HUES6 (cell line): ENCODE data around the gene ATP2B2.

Source experiments
- H3K27ac ChIP-seq: 2 replicates; pipeline ENCODE4 v1.7.0; 2013; ENCODE audit warnings: low read depth, mild to moderate bottlenecking, low read length, inconsistent platforms
- H3K27me3 ChIP-seq: 2 replicates; pipeline ENCODE4 v1.6.1; 2013; ENCODE audit warnings: low read length; ENCODE audit not compliant: control insufficient read depth, insufficient read depth
- H3K36me3 ChIP-seq: 2 replicates; pipeline ENCODE4 v1.6.1; 2013; ENCODE audit warnings: low read length; ENCODE audit not compliant: control insufficient read depth, insufficient read depth
- H3K4me1 ChIP-seq: 2 replicates; pipeline ENCODE4 v1.6.1; 2013; ENCODE audit warnings: low read length; ENCODE audit not compliant: control insufficient read depth, insufficient read depth
- H3K4me3 ChIP-seq: 2 replicates; pipeline ENCODE4 v1.5.1; 2013; ENCODE audit warnings: low read depth, low read length
- H3K9ac ChIP-seq: one replicate; pipeline ENCODE4 v1.6.1; 2013; ENCODE audit warnings: mild to moderate bottlenecking, low read length
- H3K9me3 ChIP-seq: 2 replicates; pipeline ENCODE4 v1.6.1; 2013; ENCODE audit warnings: low read depth, low read length; ENCODE audit not compliant: control insufficient read depth, insufficient read depth

Gene ATP2B2

DNA sequence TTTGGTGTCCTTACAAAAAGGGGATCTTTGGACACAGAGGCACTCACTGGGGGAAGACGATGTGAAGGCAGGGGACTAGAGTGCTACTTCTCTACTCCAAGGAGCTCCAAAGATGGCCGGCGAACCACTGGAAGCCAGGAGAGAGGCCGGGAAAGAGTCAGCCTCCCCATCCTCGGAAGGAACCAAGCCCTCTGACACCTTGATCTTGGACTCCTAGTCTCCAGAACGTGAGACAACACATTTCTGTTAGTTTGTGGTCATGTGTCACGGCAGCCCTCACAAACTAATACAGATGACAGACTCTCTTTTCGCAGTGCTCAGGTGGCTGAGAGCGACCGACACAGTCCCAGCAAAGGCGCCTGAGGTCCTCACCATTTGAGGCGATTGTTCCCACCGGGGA is 24.4 kb upstream of the ATP2B2 start:
- H3K36me3 ChIP-seq: no peaks in the 10 kb centered on the region
- H3K27ac ChIP-seq: no peak overlapping the region
- no peaks in the 10 kb centered on the region for H3K9me3 ChIP-seq
- H3K9ac ChIP-seq: no peak overlapping the region
- H3K4me1 ChIP-seq: no peaks in the 10 kb centered on the region
- H3K4me3 ChIP-seq: no peak overlapping the region
- H3K27me3 ChIP-seq: no peaks in the 10 kb centered on the region

GRCh38 chr3:10528046-10528445 is 22.7 kb upstream of the ATP2B2 start:
- H3K36me3 ChIP-seq: no peaks in the 10 kb centered on the region
- H3K4me3 ChIP-seq: no peak overlapping the region
- no peak overlapping the region for H3K9ac ChIP-seq
- H3K9me3 ChIP-seq: no peaks in the 10 kb centered on the region
- H3K4me1 ChIP-seq: no peaks in the 10 kb centered on the region
- H3K27me3 ChIP-seq: no peaks in the 10 kb centered on the region
- H3K27ac ChIP-seq: no peak overlapping the region

DNA sequence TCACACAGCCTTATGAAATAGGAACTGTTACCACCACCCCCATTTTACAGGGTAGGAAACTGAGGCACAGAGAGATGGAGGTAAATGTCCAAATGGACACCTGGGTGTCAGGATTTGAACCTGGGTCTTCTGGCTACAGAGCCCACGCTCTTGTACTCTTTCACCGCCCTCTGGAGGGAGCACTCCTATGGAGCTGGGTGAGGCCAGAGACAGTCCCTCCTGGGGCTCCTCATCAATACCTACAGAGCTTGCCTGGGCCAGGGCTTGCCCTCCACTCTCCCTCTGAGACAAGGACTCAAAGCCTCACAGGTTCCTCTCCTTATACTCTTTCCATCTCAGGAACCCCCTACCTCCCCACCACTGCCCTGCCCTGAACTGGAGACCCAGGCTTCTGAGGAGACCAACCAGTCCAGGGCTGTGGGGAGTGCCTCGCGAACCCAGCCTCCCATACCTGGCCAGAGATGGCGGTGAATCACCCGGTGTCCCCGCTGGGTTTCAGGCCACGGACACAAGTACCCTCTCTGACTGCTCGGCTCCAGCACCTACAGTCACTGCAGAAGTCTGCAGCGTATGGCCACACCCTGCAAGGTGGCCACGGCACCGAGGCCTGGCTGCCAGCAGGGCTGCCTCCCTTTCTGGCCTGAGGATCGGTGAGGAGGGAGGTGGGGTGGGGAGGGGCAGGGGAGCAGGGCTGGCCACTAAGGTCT is 22.1 kb upstream of the ATP2B2 start:
- H3K27ac ChIP-seq: no peak overlapping the region
- H3K9me3 ChIP-seq: no peaks in the 10 kb centered on the region
- no peak overlapping the region for H3K4me3 ChIP-seq
- H3K36me3 ChIP-seq: no peaks in the 10 kb centered on the region
- H3K27me3 ChIP-seq: no peaks in the 10 kb centered on the region
- H3K4me1 ChIP-seq: no peaks in the 10 kb centered on the region
- H3K9ac ChIP-seq: no peak overlapping the region

- no peak overlapping the region for H3K9ac ChIP-seq
- H3K36me3 ChIP-seq: no peaks in the 10 kb centered on the region
Observed at GRCh38 chr3:10526366-10526765, 21.0 kb upstream of the ATP2B2 start.

DNA sequence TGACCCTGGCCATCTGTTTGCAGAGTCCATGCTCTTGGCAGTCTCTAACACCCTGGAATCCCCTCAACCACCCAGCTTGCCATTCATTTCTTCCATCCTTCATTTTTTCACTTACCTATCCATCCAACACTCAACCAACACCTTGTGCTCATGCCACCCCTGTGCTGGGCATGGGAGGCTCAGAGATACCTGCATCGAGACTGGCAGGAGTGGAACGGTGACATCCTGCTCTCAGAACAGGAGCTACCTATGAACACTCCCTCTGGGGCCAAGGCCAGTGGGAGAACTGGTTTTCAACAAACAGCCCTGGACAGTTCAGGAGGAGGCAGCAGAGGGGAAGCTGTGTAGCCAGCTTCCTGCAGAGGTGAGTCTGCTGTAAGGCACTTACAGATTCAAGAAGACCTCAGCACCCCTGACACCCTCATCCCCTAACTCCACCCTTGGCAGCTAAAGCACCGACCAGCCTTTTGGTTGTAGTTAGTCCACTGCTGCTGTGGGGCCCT is 19.5 kb upstream of the ATP2B2 start:
- Histone ChIP-seq H3K4me3 (no peak overlapping the region), H3K9me3 (no peaks in the 10 kb centered on the region), H3K4me1 (no peaks in the 10 kb centered on the region), H3K27me3 (no peaks in the 10 kb centered on the region), H3K27ac (no peak overlapping the region), H3K36me3 (no peaks in the 10 kb centered on the region), H3K9ac (no peak overlapping the region)

More at GRCh38 chr3:10526366-10526765, 21.0 kb upstream of the ATP2B2 start:
- H3K9me3 ChIP-seq: no peaks in the 10 kb centered on the region
- H3K4me1 ChIP-seq: no peaks in the 10 kb centered on the region
- H3K4me3 ChIP-seq: no peak overlapping the region
- H3K27me3 ChIP-seq: no peaks in the 10 kb centered on the region
- no peak overlapping the region for H3K27ac ChIP-seq

DNA sequence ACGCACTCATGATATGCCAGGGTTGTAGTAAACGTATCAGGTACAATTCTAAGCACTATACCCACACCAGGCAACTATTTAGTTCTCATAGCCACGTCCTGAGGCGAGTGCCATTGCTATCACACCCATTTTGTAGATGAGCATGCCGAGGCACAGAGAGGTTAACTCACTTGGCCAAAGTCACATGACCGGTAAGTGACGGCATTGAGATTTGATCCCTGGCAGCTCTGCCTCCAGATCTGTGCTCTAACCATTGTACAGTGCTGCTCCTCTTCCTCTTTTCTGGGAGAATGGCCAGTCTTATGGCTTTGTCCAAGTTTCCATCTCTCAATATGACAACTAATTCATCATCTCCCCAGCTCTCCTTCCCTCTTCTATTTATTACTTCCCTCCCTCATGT is 18.9 kb upstream of the ATP2B2 start:
- no peak overlapping the region for H3K9ac ChIP-seq
- no peak overlapping the region for H3K27ac ChIP-seq
- no peaks in the 10 kb centered on the region for H3K36me3 ChIP-seq
- H3K4me1 ChIP-seq: no peaks in the 10 kb centered on the region
- H3K27me3 ChIP-seq: no peaks in the 10 kb centered on the region
- no peak overlapping the region for H3K4me3 ChIP-seq
- H3K9me3 ChIP-seq: no peaks in the 10 kb centered on the region

- Histone ChIP-seq H3K9me3 (no peaks in the 10 kb centered on the region), H3K27me3 (no peaks in the 10 kb centered on the region), H3K4me1 (no peaks in the 10 kb centered on the region), H3K4me3 (no peak overlapping the region), H3K9ac (no peak overlapping the region), H3K27ac (no peak overlapping the region), H3K36me3 (no peaks in the 10 kb centered on the region)
Observed at GRCh38 chr3:10523561-10523960, 18.2 kb upstream of the ATP2B2 start.

DNA sequence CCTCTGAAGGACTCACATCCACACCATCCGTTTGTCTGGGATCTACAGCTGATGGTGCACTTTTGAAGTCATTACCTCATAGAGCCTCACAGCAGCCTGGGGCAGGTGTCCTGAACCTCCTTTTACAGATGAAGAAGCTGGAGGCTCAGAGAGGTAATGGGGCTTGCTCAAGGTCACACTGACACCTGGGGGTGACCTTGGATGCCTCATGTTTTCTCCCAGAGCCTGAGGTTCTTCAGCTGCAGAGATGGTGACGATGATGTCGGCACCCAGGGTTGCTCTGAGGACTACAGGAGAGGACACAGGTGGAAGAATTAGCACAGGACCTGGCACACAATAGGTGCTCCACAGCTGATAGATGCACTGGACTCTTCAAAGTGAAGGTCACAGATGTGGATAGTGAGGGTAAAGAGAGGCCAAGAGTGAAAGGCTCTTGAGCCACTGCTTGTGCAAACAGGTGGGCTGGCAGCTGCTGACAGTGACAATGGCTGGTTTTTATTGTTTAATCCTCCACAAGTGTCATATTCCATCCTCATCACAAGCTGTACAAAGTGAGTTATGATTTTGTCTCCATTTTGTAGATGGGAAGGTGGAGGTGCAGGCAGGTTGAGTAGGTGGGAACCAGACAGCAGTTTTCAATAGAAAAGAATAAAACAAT is 17.4 kb upstream of the ATP2B2 start:
- Histone ChIP-seq H3K36me3 (no peaks in the 10 kb centered on the region), H3K27me3 (0 out of 2 replicates have a peak, but pooled peaks cover under 1% of the 10 kb centered on the region), H3K4me3 (no peak overlapping the region), H3K9ac (no peak overlapping the region), H3K9me3 (no peaks in the 10 kb centered on the region), H3K4me1 (no peaks in the 10 kb centered on the region), H3K27ac (no peak overlapping the region)

DNA sequence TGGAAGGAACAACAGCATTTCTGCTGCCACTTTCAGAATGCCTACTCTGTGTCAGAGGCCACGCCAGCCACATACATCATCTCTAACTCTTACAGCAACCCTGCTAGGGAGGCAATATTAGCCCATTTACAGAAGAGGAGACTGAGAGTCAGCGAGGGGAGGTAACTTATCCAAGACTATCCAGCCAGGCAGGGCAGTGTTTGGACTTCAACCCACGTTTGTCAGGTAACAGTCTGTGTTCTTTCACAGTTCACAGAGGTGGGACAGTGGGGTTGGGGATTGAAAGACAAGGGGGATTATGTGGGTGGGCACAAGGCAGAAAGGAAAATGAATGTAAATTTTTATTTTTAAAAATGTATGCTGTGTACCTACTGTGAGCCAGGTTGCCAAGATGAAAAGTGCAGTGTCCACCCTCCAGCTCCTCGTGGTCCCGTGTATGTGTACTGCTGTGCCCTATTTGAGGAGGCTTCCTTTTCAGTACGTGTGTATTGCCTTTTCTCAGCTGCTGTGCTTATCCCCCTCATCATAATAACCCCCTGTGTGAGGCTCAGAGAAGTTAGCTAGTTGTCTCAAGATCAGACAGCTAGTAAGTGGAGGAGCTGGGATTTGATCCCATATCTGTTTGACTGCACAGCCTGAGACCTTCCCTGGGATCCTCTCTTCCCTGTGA is 16.5 kb upstream of the ATP2B2 start:
- Histone ChIP-seq H3K36me3 (no peaks in the 10 kb centered on the region), H3K4me3 (no peak overlapping the region), H3K4me1 (peaks cover 3% of the 10 kb centered on the region; the same call in 1 of the 2 replicates), H3K9me3 (no peaks in the 10 kb centered on the region), H3K27ac (no peak overlapping the region), H3K9ac (no peak overlapping the region), H3K27me3 (peaks cover 3% of the 10 kb centered on the region; the same call in 1 of the 2 replicates)

GRCh38 chr3:10520072-10520471 is 14.7 kb upstream of the ATP2B2 start:
- H3K27ac ChIP-seq: no peak overlapping the region
- H3K9me3 ChIP-seq: no peaks in the 10 kb centered on the region
- peaks cover 3% of the 10 kb centered on the region; the same call in 1 of the 2 replicates for H3K27me3 ChIP-seq
- H3K9ac ChIP-seq: no peak overlapping the region
- no peaks in the 10 kb centered on the region for H3K36me3 ChIP-seq
- H3K4me3 ChIP-seq: no peak overlapping the region
- H3K4me1 ChIP-seq: peaks cover 5% of the 10 kb centered on the region; the same call in 1 of the 2 replicates

DNA sequence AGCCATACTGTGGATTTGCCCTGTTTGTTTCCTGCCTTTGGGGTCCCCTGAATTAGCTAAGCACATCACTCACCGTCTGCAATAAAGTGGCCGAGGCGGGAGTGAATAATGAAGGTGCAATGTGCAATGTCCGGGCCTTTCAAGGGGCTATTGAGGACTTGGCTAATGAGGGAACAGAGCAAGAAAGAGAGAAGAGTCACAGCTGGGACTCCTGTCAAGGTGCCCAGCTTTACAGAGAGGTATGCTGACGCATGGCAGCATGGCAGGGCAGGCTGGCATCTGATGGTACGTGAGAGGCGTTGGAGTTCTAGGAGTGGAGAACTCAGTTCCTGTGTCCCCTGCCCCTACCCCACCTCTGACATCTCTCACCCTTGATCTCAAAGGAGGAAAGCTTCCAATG is 13.8 kb upstream of the ATP2B2 start:
- Histone ChIP-seq H3K4me3 (no peak overlapping the region), H3K36me3 (no peaks in the 10 kb centered on the region), H3K9ac (no peak overlapping the region), H3K9me3 (no peaks in the 10 kb centered on the region), H3K4me1 (peaks cover 5% of the 10 kb centered on the region; the same call in 1 of the 2 replicates), H3K27ac (no peak overlapping the region), H3K27me3 (peaks cover 3% of the 10 kb centered on the region; the same call in 1 of the 2 replicates)
